SU-DHL-6 (cell line): ENCODE data around the gene SF3B3.

Experiments
- H2AFZ ChIP-seq: fragments of 200-600 bp; sonication (generic); 2 replicates; pipeline ENCODE4 v1.6.1; 2014; ENCODE audit warnings: low read depth, mild to moderate bottlenecking, moderate library complexity, mixed read lengths, antibody characterized with exemption, low read length; ENCODE audit not compliant: severe bottlenecking
- H3F3A ChIP-seq: fragments of 200-600 bp; shearing (Covaris generic); 2 replicates; pipeline ENCODE4 v1.6.0; 2016; ENCODE audit warnings: antibody characterized with exemption, mild to moderate bottlenecking; ENCODE audit not compliant: insufficient read depth
- H3K27ac ChIP-seq: fragments of 200-600 bp; sonication (generic); 2 replicates; pipeline ENCODE4 v1.5.1; 2016; ENCODE audit warnings: low read depth, mild to moderate bottlenecking, low read length, moderate library complexity, mixed read lengths
- H3K27me3 ChIP-seq: fragments of 200-600 bp; sonication (generic), shearing (Covaris generic); 2 replicates; pipeline ENCODE4 v1.6.0; 2014; ENCODE audit warnings: mild to moderate bottlenecking, low read length
- H3K36me3 ChIP-seq: fragments of 200-600 bp; sonication (generic); 2 replicates; pipeline ENCODE4 v1.6.1; 2014; ENCODE audit warnings: mild to moderate bottlenecking, low read length, mixed read lengths
- H3K4me2 ChIP-seq: fragments of 300-600, 200-600 bp; shearing (Covaris generic), sonication (generic); 2 replicates; pipeline ENCODE4 v1.6.0; 2014; ENCODE audit warnings: low read length, low read depth, mild to moderate bottlenecking; ENCODE audit not compliant: poor library complexity, severe bottlenecking
- H3K4me3 ChIP-seq: fragments of 200-600 bp; sonication (generic); 2 replicates; pipeline ENCODE4 v1.5.1; 2014; ENCODE audit warnings: antibody characterized with exemption, low read length, mild to moderate bottlenecking, mixed read lengths; ENCODE audit not compliant: insufficient read depth, poor library complexity, severe bottlenecking
- H3K79me2 ChIP-seq: fragments of 200-600 bp; sonication (generic); 2 replicates; pipeline ENCODE4 v1.6.1; 2014; ENCODE audit warnings: mild to moderate bottlenecking, low read length, moderate library complexity; ENCODE audit not compliant: insufficient read depth
- H3K9ac ChIP-seq: fragments of 200-600 bp; sonication (generic); 2 replicates; pipeline ENCODE4 v1.7.0; 2014; ENCODE audit warnings: mild to moderate bottlenecking, low read length
- H3K9me2 ChIP-seq: fragments of 200-600 bp; sonication (generic); replicated peaks from 2 replicates; pipeline ENCODE4 v1.6.1; 2014; ENCODE audit warnings: low read length; ENCODE audit not compliant: insufficient read depth
- H3K9me3 ChIP-seq: fragments of 200-600 bp; sonication (generic); 2 replicates; pipeline ENCODE4 v1.6.1; 2014; ENCODE audit warnings: low read length, mixed read lengths; ENCODE audit not compliant: insufficient read depth
- H4K20me1 ChIP-seq: fragments of 200-600 bp; sonication (generic); 2 replicates; pipeline ENCODE4 v1.6.1; 2014; ENCODE audit warnings: low read depth, mild to moderate bottlenecking, antibody characterized with exemption, low read length, moderate library complexity, mixed read lengths
- CTCF ChIP-seq: fragments of 200-600 bp; sonication (generic); IDR thresholded peaks from one replicate; pipeline ENCODE4 v1.5.1; 2017; ENCODE audit warnings: antibody characterized with exemption, mild to moderate bottlenecking, low read length, moderate library complexity; ENCODE audit not compliant: insufficient read depth, poor library complexity, severe bottlenecking
- EZH2phosphoT487 ChIP-seq: fragments of 200-600 bp; sonication (generic), shearing (Covaris generic); conservative IDR thresholded peaks from 2 replicates; pipeline ENCODE4 v1.6.1; 2018; ENCODE audit warnings: mild to moderate bottlenecking, antibody characterized with exemption, low read length, moderate library complexity, mixed read lengths

The SF3B3 gene

GRCh38 chr16:70597135-70597835 lies 73.7 kb downstream of the SF3B3 start:
- Histone ChIP-seq H3K27ac (no peak overlapping the region), H3K27me3 (no peaks in the 10 kb centered on the region), H3F3A (no peaks in the 10 kb centered on the region), H2AFZ (no peak overlapping the region), H3K4me2 (no peak overlapping the region), H3K9ac (no peak overlapping the region), H3K9me3 (no peaks in the 10 kb centered on the region), H4K20me1 (no peaks in the 10 kb centered on the region), H3K36me3 (no peaks in the 10 kb centered on the region), H3K9me2 (no peaks in the 10 kb centered on the region), H3K79me2 (no peaks in the 10 kb centered on the region), H3K4me3 (no peak overlapping the region)
- no peak for TF ChIP-seq EZH2phosphoT487
- TF ChIP-seq CTCF: no peak

DNA sequence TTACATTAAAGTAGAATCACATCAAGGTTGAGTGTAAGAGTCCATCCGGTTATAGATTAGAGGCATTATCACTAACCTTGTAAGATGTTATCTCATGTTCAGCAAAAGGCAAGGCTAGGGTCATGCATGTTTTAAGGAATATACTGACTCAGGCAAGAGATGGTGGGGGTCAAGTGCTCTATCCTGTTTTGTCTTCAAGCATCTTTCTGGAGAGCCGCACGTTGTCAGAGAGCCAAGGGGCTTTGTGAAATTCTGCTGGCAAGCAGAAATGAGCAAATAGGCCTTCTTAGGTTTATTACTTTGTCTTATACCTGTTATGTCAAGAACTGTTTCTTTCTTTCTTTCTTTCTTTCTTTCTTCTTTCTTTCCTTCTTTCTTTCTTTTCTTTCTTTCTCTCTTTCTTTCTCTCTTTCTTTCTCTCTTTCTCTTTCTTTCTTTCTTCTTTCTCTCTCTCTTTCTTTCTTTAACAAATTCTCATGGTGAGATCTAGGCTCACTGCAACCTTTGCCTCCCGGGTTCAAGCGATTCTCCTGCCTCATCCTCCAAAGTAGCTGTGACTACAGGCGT lies 75.4 kb downstream of the SF3B3 start:
- Histone ChIP-seq H3K9me3 (no peaks in the 10 kb centered on the region), H3K27ac (no peak overlapping the region), H3K9ac (no peak overlapping the region), H4K20me1 (no peaks in the 10 kb centered on the region), H3K9me2 (no peaks in the 10 kb centered on the region), H3K79me2 (no peaks in the 10 kb centered on the region), H3K4me3 (no peak overlapping the region), H3K4me2 (no peak overlapping the region), H3K27me3 (no peaks in the 10 kb centered on the region), H2AFZ (no peak overlapping the region), H3K36me3 (no peaks in the 10 kb centered on the region), H3F3A (no peaks in the 10 kb centered on the region)
- TF ChIP-seq CTCF: no peak
- TF ChIP-seq EZH2phosphoT487: no peak

GRCh38 chr16:70600730-70601129 lies 77.1 kb downstream of the SF3B3 start:
- Histone ChIP-seq H3F3A (no peaks in the 10 kb centered on the region), H4K20me1 (no peaks in the 10 kb centered on the region), H2AFZ (no peak overlapping the region), H3K36me3 (no peaks in the 10 kb centered on the region), H3K4me2 (no peak overlapping the region), H3K9ac (no peak overlapping the region), H3K79me2 (no peaks in the 10 kb centered on the region), H3K9me3 (no peaks in the 10 kb centered on the region), H3K4me3 (no peak overlapping the region), H3K27ac (no peak overlapping the region), H3K27me3 (no peaks in the 10 kb centered on the region), H3K9me2 (no peaks in the 10 kb centered on the region)
- no peak for TF ChIP-seq CTCF
- no peak for TF ChIP-seq EZH2phosphoT487
